Measurements from ENCODE around the gene DNAJC17. TPM values are rescaled to one million over a fixed set of nuclear protein-coding genes. Genes with fewer than 3 reads are reported as not detected.
A peak's percentile ranks its signal among the peaks of the same experiment; 100 is the strongest.

DNAJC17 gene
- total RNA-seq, 1 experiment from 2014 or later = 50.4 TPM

GRCh38 chr15:40766906-40767837, 40.1 kb downstream of the DNAJC17 start:
- DNase-seq (ENCODE audit: low spot score) = peak; percentile 72

GRCh38 chr15:40766194-40766815, 41.0 kb downstream of the DNAJC17 start:
- DNase-seq (ENCODE audit: low spot score) = no peak

GRCh38 chr15:40764629-40765103, 42.6 kb downstream of the DNAJC17 start:
- no peak for DNase-seq (ENCODE audit: low spot score)

GRCh38 chr15:40763801-40764628, 43.3 kb downstream of the DNAJC17 start, which contains the start of gene GCHFR:
Gene GCHFR (plus strand): TSS chr15:40764068. CDS start chr15:40764181, 113 bp downstream.
- peak; percentile 74 for DNase-seq (ENCODE audit: low spot score)

GRCh38 chr15:40762919-40763800, 44.1 kb downstream of the DNAJC17 start:
- no peak for DNase-seq (ENCODE audit: low spot score)

GRCh38 chr15:40759961-40760360, 47.3 kb downstream of the DNAJC17 start:
- no peak for DNase-seq (ENCODE audit: low spot score)

GRCh38 chr15:40756938-40757337, 50.3 kb downstream of the DNAJC17 start:
- no peak for DNase-seq (ENCODE audit: low spot score)

GRCh38 chr15:40755812-40756208, 51.5 kb downstream of the DNAJC17 start:
- DNase-seq (ENCODE audit: low spot score) = no peak

- DNase-seq (ENCODE audit: low spot score) = peak; percentile 85
Measured at GRCh38 chr15:40754883-40755811, 52.1 kb downstream of the DNAJC17 start, which contains the start of gene RMDN3. Gene RMDN3 (minus strand): TSS chr15:40755254. CDS start chr15:40754783, 471 bp downstream.

GRCh38 chr15:40754574-40754882, 52.7 kb downstream of the DNAJC17 start:
- DNase-seq (ENCODE audit: low spot score) = no peak

- DNase-seq (ENCODE audit: low spot score) = no peak
Measured at GRCh38 chr15:40751745-40752144, 55.5 kb downstream of the DNAJC17 start.

- DNase-seq (ENCODE audit: low spot score) = no peak
Measured at GRCh38 chr15:40750885-40751284, 56.4 kb downstream of the DNAJC17 start.

GRCh38 chr15:40749151-40749630, 58.1 kb downstream of the DNAJC17 start:
- DNase-seq (ENCODE audit: low spot score) = no peak

GRCh38 chr15:40747685-40748631, 59.3 kb downstream of the DNAJC17 start:
- DNase-seq (ENCODE audit: low spot score) = no peak

GRCh38 chr15:40746916-40747418, 60.3 kb downstream of the DNAJC17 start:
- no peak for DNase-seq (ENCODE audit: low spot score)

- DNase-seq (ENCODE audit: low spot score) = no peak
Measured at GRCh38 chr15:40744815-40745152, 62.5 kb downstream of the DNAJC17 start.

- DNase-seq (ENCODE audit: low spot score) = no peak
Measured at GRCh38 chr15:40743921-40744814, 63.1 kb downstream of the DNAJC17 start.

Measured in H4 (cell line).